HG02588 (cell line): ENCODE measurements around the gene UBE2M.
"Not testable (repeated sequence)": the region's sequence is repeated elsewhere in the genome, so short reads cannot be mapped to it uniquely, and the experiment has no call there.

Experiments
- ATAC-seq: cut with Tn5 transposase; IDR thresholded peaks from one replicate; pipeline ENCODE4 v1.9.1; 2021; ENCODE audit warnings: mild to moderate bottlenecking, moderate library complexity; ENCODE audit not compliant: unreplicated experiment

Gene UBE2M

GRCh38 chr19:58542641-58543372 is 15.6 kb downstream of the UBE2M start:
- ATAC-seq, result not testable (repeated sequence)

GRCh38 chr19:58539169-58539559 is 19.2 kb downstream of the UBE2M start:
- not testable (repeated sequence) for ATAC-seq

- no peak for ATAC-seq
Measured at GRCh38 chr19:58538257-58539168, 19.9 kb downstream of the UBE2M start.

GRCh38 chr19:58536852-58537798 is 21.3 kb downstream of the UBE2M start:
- ATAC-seq, result no peak

- no peak for ATAC-seq
Measured at GRCh38 chr19:58535857-58536256, 22.6 kb downstream of the UBE2M start.

- ATAC-seq, result no peak
Measured at GRCh38 chr19:58531034-58531840, 27.2 kb downstream of the UBE2M start.

- ATAC-seq, result no peak
Measured at GRCh38 chr19:58529405-58529804, 29.0 kb downstream of the UBE2M start.

- no peak for ATAC-seq
Measured at GRCh38 chr19:58522709-58523108, 35.7 kb downstream of the UBE2M start.

GRCh38 chr19:58521651-58522050 is 36.8 kb downstream of the UBE2M start:
- no peak for ATAC-seq

- no peak for ATAC-seq
Measured at GRCh38 chr19:58520257-58520599, 38.2 kb downstream of the UBE2M start.

- peak; percentile 75 for ATAC-seq
Measured at GRCh38 chr19:58519355-58520256, 38.8 kb downstream of the UBE2M start, which contains the start of gene ZBTB45. TSS of gene ZBTB45 (minus strand) at chr19:58519810. CDS start at chr19:58517673, 2,137 bp downstream.

- ATAC-seq, result no peak
Measured at GRCh38 chr19:58519087-58519354, 39.4 kb downstream of the UBE2M start.

GRCh38 chr19:58518256-58519086 is 39.9 kb downstream of the UBE2M start:
- ATAC-seq, result no peak

GRCh38 chr19:58516964-58517833 is 41.2 kb downstream of the UBE2M start:
- ATAC-seq, result no peak

GRCh38 chr19:58516246-58516836 is 42.1 kb downstream of the UBE2M start:
- no peak for ATAC-seq

- ATAC-seq, result no peak
Measured at GRCh38 chr19:58515259-58515658, 43.2 kb downstream of the UBE2M start.

GRCh38 chr19:58514564-58515022 is 43.8 kb downstream of the UBE2M start:
- no peak for ATAC-seq
